Measurements from ENCODE around the gene TRAF3IP1.
A peak's percentile ranks its signal among the peaks of the same experiment; 100 is the strongest.

The TRAF3IP1 gene

DNA sequence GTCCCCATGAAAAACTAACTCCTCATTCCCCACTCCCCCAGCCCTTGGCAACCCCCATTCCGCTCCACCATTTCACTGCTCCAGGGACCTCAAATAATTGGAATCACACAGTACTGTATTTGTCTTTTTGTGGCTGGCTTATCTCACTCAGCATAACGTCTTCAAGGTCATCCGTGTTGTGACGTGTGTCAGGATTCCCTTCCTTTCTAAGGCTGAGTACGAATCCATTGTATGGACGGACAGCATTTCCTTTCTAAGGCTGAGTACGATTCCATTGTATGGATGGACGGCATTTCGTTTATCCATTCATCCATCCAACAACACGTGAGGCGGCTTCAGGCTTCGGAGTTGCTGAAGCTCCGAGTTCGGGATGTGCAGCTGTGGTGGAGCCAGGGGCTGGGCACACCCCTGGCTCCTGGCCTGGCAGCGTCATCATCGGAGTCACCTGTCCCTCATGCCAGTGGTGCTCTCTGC, 105.2 kb downstream of the TRAF3IP1 start:
- Histone ChIP-seq H3K79me2 (ENCODE audit: control insufficient read depth, low read length) (peaks cover 49% of the 10 kb centered on the region), H3F3A (ENCODE audit: control insufficient read depth, insufficient read depth) (no peaks in the 10 kb centered on the region), H3K9me2 (replicated peaks; ENCODE audit: control insufficient read depth, low read length) (no peaks in the 10 kb centered on the region), H3K4me2 (ENCODE audit: low read length) (peak overlapping the region; percentile 72), H3K4me3 (ENCODE audit: low read length) (peak overlapping the region; percentile 87), H3K27ac (ENCODE audit: low read depth, low read length) (no peak overlapping the region), H4K20me1 (ENCODE audit: control insufficient read depth, insufficient read depth, low read depth, low read length) (peaks cover 3% of the 10 kb centered on the region; the same call in 1 of the 2 replicates), H3K27me3 (ENCODE audit: control insufficient read depth, low read length) (no peaks in the 10 kb centered on the region), H3K36me3 (ENCODE audit: control insufficient read depth, low read length) (peaks cover 24% of the 10 kb centered on the region), H3K4me1 (ENCODE audit: control insufficient read depth, low read length) (peaks cover 24% of the 10 kb centered on the region), H3K9me3 (ENCODE audit: control insufficient read depth, insufficient read depth, low read length) (no peaks in the 10 kb centered on the region)
- TF ChIP-seq EZH2phosphoT487 (IDR thresholded peaks at IDR 0.05; ENCODE audit: borderline replicate concordance, low read length): no peak
- TF ChIP-seq, protein P1, sequence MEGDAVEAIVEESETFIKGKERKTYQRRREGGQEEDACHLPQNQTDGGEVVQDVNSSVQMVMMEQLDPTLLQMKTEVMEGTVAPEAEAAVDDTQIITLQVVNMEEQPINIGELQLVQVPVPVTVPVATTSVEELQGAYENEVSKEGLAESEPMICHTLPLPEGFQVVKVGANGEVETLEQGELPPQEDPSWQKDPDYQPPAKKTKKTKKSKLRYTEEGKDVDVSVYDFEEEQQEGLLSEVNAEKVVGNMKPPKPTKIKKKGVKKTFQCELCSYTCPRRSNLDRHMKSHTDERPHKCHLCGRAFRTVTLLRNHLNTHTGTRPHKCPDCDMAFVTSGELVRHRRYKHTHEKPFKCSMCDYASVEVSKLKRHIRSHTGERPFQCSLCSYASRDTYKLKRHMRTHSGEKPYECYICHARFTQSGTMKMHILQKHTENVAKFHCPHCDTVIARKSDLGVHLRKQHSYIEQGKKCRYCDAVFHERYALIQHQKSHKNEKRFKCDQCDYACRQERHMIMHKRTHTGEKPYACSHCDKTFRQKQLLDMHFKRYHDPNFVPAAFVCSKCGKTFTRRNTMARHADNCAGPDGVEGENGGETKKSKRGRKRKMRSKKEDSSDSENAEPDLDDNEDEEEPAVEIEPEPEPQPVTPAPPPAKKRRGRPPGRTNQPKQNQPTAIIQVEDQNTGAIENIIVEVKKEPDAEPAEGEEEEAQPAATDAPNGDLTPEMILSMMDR (IDR thresholded peaks at IDR 0.05; ENCODE audit: low read depth, low read length, poor library complexity, severe bottlenecking): no peak

DNA sequence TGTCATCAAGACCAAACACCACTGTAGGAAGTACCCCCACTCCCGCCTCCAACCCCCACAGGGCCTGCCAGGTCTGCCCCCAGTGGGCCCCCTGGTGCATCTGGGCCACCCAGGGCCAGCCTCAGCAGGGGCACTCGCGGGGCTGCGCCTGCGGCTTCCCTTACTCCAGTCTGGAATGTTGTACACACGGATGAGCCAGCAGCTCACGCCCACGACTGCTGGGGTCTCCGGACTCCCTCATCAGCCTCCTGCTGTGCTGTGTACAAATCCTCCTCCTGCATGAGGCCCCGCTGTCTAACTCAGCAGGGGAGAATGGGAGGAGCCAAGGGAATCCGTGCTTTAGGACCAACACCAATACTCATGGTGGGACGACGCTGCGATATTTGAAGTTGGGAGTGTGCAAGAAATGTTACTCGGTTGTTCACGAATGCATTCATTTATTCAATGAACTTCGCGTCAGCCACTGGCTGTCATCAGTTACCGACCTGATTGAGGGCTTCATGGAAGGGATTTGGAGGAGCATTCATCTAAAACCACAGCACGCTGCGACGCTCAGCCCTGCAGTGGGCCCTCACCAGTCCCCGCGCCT, 105.8 kb downstream of the TRAF3IP1 start:
- Histone ChIP-seq H3K79me2 (ENCODE audit: control insufficient read depth, low read length) (peaks cover 55% of the 10 kb centered on the region), H3K4me1 (ENCODE audit: control insufficient read depth, low read length) (peaks cover 24% of the 10 kb centered on the region)
- TF ChIP-seq, protein P1 (IDR thresholded peaks at IDR 0.05; ENCODE audit: low read depth, low read length, poor library complexity, severe bottlenecking): no peak
- no peak for TF ChIP-seq EZH2phosphoT487 (IDR thresholded peaks at IDR 0.05; ENCODE audit: borderline replicate concordance, low read length)

DNA sequence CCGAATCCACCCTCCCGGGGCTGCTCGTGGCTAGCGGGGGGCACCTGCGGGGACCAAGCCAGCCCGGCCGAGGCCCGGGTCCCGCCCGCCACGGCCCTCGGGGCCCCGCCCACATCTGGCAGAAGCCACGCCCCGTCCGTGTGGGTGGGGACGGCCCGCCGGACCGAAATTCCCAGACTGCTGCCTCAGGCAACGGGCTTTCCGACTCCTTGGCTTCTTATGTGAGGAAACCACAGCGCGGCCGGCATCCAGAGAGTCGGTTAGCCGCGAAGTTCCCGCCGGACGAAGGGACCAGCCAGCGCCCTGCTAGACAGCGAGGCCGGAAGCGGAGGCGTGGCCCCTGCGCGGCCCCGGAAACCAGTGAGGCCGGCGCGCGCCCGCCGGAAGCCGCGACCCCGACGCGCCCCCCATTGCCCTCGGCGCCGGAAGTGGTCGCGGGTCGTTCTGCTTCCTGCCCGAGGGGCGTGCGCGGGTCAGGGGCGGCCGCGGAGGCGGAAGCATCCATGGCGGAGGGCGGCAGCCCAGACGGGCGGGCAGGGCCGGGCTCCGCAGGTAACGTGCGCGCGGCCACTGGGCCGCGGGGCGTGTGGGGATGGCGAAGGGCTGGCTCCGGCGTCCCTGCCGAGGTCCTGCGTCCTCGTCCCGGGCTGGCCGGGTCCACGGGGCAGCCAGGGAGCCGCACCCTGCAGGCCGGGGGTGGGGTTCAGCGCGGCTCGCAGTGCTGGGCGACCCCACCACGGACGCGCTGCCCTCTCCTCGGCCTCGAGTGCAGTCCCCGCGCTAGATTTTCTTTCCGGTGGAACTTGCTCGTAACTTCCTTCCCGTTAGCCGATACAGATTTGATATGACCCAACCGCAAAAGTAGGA, 106.5 kb downstream of the TRAF3IP1 start, which contains the start of gene ASB1:
Gene ASB1 (plus strand): TSS at position 360 of the 867 bp plus-strand sequence. CDS start 144 bp downstream, at position 504.
- Histone ChIP-seq H3K27me3 (ENCODE audit: control insufficient read depth, low read length) (no peaks in the 10 kb centered on the region), H3K27ac (ENCODE audit: low read depth, low read length) (peak within 1 kb of the TSS; percentile 68), H3K36me3 (ENCODE audit: control insufficient read depth, low read length) (peaks cover 27% of the 10 kb centered on the region), H3K4me3 (ENCODE audit: low read length) (peak within 1 kb of the TSS; percentile 87), H3F3A (ENCODE audit: control insufficient read depth, insufficient read depth) (no peaks in the 10 kb centered on the region), H3K4me2 (ENCODE audit: low read length) (peak within 1 kb of the TSS; percentile 72), H4K20me1 (ENCODE audit: control insufficient read depth, insufficient read depth, low read depth, low read length) (peaks cover 8% of the 10 kb centered on the region; the same call in 1 of the 2 replicates), H3K9me3 (ENCODE audit: control insufficient read depth, insufficient read depth, low read length) (no peaks in the 10 kb centered on the region), H3K9me2 (replicated peaks; ENCODE audit: control insufficient read depth, low read length) (no peaks in the 10 kb centered on the region), H3K4me1 (ENCODE audit: control insufficient read depth, low read length) (peaks cover 24% of the 10 kb centered on the region), H3K79me2 (ENCODE audit: control insufficient read depth, low read length) (peaks cover 62% of the 10 kb centered on the region)
- TF ChIP-seq, protein P1 (IDR thresholded peaks at IDR 0.05; ENCODE audit: low read depth, low read length, poor library complexity, severe bottlenecking): no peak
- TF ChIP-seq EZH2phosphoT487 (IDR thresholded peaks at IDR 0.05; ENCODE audit: borderline replicate concordance, low read length): no peak

More for the DNA sequence above, 105.8 kb downstream of the TRAF3IP1 start:
- Histone ChIP-seq H3F3A (ENCODE audit: control insufficient read depth, insufficient read depth) (no peaks in the 10 kb centered on the region), H3K27me3 (ENCODE audit: control insufficient read depth, low read length) (no peaks in the 10 kb centered on the region), H3K36me3 (ENCODE audit: control insufficient read depth, low read length) (peaks cover 27% of the 10 kb centered on the region), H3K9me2 (replicated peaks; ENCODE audit: control insufficient read depth, low read length) (no peaks in the 10 kb centered on the region), H3K27ac (ENCODE audit: low read depth, low read length) (peak overlapping the region; percentile 68), H3K4me2 (ENCODE audit: low read length) (peak overlapping the region; percentile 72), H3K4me3 (ENCODE audit: low read length) (peak overlapping the region; percentile 87), H3K9me3 (ENCODE audit: control insufficient read depth, insufficient read depth, low read length) (no peaks in the 10 kb centered on the region), H4K20me1 (ENCODE audit: control insufficient read depth, insufficient read depth, low read depth, low read length) (peaks cover 8% of the 10 kb centered on the region; the same call in 1 of the 2 replicates)
